GM18868 (cell line): ENCODE measurements around the gene RBMS3.
"Not testable (repeated sequence)": the region's sequence is repeated elsewhere in the genome, so short reads cannot be mapped to it uniquely, and the experiment has no call there.

ENCODE experiments used
- ATAC-seq: cut with Tn5 transposase; IDR thresholded peaks from one replicate; pipeline ENCODE4 v1.9.1; 2021; ENCODE audit warnings: mild to moderate bottlenecking, moderate library complexity; ENCODE audit not compliant: unreplicated experiment

The RBMS3 gene

GRCh38 chr3:29473481-29474170 lies 192.8 kb downstream of the RBMS3 start:
- ATAC-seq = not testable (repeated sequence)

- ATAC-seq = no peak
These were observed 194.5 kb downstream of the RBMS3 start for GRCh38 chr3:29475305-29475840.

- no peak for ATAC-seq
These were observed 195.0 kb downstream of the RBMS3 start for GRCh38 chr3:29475854-29476253.

- ATAC-seq = no peak
These were observed 197.7 kb downstream of the RBMS3 start for GRCh38 chr3:29478611-29479010.

- no peak for ATAC-seq
These were observed 200.4 kb downstream of the RBMS3 start for GRCh38 chr3:29481249-29481648.

- peak; percentile 59 for ATAC-seq
These were observed 201.3 kb downstream of the RBMS3 start for GRCh38 chr3:29481969-29482767.

- no peak for ATAC-seq
These were observed 203.8 kb downstream of the RBMS3 start for GRCh38 chr3:29484633-29485032.

GRCh38 chr3:29486096-29486495 lies 205.2 kb downstream of the RBMS3 start:
- peak; percentile 71 for ATAC-seq

- ATAC-seq = no peak
These were observed 206.0 kb downstream of the RBMS3 start for GRCh38 chr3:29486917-29487316.

GRCh38 chr3:29488922-29489321 lies 208.1 kb downstream of the RBMS3 start:
- no peak for ATAC-seq

- no peak for ATAC-seq
These were observed 212.2 kb downstream of the RBMS3 start for GRCh38 chr3:29493109-29493508.

- no peak for ATAC-seq
These were observed 213.6 kb downstream of the RBMS3 start for GRCh38 chr3:29494305-29495036.

- ATAC-seq = no peak
These were observed 216.4 kb downstream of the RBMS3 start for GRCh38 chr3:29497282-29497681.

- ATAC-seq = no peak
These were observed 221.9 kb downstream of the RBMS3 start for GRCh38 chr3:29502771-29503170.

- no peak for ATAC-seq
These were observed 222.4 kb downstream of the RBMS3 start for GRCh38 chr3:29503314-29503713.

GRCh38 chr3:29503958-29504357 lies 223.1 kb downstream of the RBMS3 start:
- ATAC-seq = no peak

- ATAC-seq = no peak
These were observed 225.6 kb downstream of the RBMS3 start for GRCh38 chr3:29506502-29506901.

GRCh38 chr3:29511701-29512100 lies 230.8 kb downstream of the RBMS3 start:
- no peak for ATAC-seq

GRCh38 chr3:29512641-29513040 lies 231.8 kb downstream of the RBMS3 start:
- ATAC-seq = no peak

GRCh38 chr3:29513236-29513635 lies 232.4 kb downstream of the RBMS3 start:
- ATAC-seq = no peak

GRCh38 chr3:29514170-29514569 lies 233.3 kb downstream of the RBMS3 start:
- ATAC-seq = no peak
